ENCODE measurements around the gene EXD3. TPM values are rescaled to one million over a fixed set of nuclear protein-coding genes. Genes with fewer than 3 reads are reported as not detected.
A peak's percentile ranks its signal among the peaks of the same experiment; 100 is the strongest.

The EXD3 gene
- total and polyA plus RNA-seq, 2 of the 13 experiments (the other 11 are each of a cell fraction or from before 2014, with no cell fraction given) = 2.7 to 4.8 TPM

- TF ChIP-seq BORCS8-MEF2B (CRISPR knock-in tag; IDR thresholded peaks at IDR 0.05) (peak; percentile 95), KLF11 (CRISPR knock-in tag; IDR thresholded peaks at IDR 0.05) (peak; percentile 95), ZNF17 (CRISPR knock-in tag; IDR thresholded peaks at IDR 0.05) (no peak), RARA (CRISPR knock-in tag; IDR thresholded peaks at IDR 0.05) (no peak; the same call in 1 of the 2 replicates), ARID4A (CRISPR knock-in tag; IDR thresholded peaks at IDR 0.05; ENCODE audit: borderline replicate concordance) (peak; percentile 92), PATZ1 (CRISPR knock-in tag; IDR thresholded peaks at IDR 0.05) (peak; percentile 98; the same call in 1 of the 2 replicates), REPIN1 (CRISPR knock-in tag; IDR thresholded peaks at IDR 0.05; ENCODE audit: borderline replicate concordance, low read depth) (peak; percentile 88), ZNF761 (CRISPR knock-in tag; conservative IDR thresholded peaks at IDR 0.05) (peak; percentile 81; the same call in 1 of the 2 replicates), ZC3H4 (CRISPR knock-in tag; IDR thresholded peaks at IDR 0.05; ENCODE audit: borderline replicate concordance) (no peak; the same call in none of the 2 replicates), ZNF747 (CRISPR knock-in tag; IDR thresholded peaks at IDR 0.05; ENCODE audit: borderline replicate concordance) (no peak), ZNF652 (CRISPR knock-in tag; IDR thresholded peaks at IDR 0.05; ENCODE audit: borderline replicate concordance, low read depth) (no peak; the same call in 1 of the 2 replicates), ZNF746 (CRISPR knock-in tag; IDR thresholded peaks at IDR 0.05) (peak; percentile 78), ATF1 (CRISPR knock-in tag; IDR thresholded peaks at IDR 0.05) (no peak)
- TF ChIP-seq, protein P1, sequence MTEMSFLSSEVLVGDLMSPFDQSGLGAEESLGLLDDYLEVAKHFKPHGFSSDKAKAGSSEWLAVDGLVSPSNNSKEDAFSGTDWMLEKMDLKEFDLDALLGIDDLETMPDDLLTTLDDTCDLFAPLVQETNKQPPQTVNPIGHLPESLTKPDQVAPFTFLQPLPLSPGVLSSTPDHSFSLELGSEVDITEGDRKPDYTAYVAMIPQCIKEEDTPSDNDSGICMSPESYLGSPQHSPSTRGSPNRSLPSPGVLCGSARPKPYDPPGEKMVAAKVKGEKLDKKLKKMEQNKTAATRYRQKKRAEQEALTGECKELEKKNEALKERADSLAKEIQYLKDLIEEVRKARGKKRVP (CRISPR knock-in tag; IDR thresholded peaks at IDR 0.05) = no peak
- TF ChIP-seq, protein P2, sequence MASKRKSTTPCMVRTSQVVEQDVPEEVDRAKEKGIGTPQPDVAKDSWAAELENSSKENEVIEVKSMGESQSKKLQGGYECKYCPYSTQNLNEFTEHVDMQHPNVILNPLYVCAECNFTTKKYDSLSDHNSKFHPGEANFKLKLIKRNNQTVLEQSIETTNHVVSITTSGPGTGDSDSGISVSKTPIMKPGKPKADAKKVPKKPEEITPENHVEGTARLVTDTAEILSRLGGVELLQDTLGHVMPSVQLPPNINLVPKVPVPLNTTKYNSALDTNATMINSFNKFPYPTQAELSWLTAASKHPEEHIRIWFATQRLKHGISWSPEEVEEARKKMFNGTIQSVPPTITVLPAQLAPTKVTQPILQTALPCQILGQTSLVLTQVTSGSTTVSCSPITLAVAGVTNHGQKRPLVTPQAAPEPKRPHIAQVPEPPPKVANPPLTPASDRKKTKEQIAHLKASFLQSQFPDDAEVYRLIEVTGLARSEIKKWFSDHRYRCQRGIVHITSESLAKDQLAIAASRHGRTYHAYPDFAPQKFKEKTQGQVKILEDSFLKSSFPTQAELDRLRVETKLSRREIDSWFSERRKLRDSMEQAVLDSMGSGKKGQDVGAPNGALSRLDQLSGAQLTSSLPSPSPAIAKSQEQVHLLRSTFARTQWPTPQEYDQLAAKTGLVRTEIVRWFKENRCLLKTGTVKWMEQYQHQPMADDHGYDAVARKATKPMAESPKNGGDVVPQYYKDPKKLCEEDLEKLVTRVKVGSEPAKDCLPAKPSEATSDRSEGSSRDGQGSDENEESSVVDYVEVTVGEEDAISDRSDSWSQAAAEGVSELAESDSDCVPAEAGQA (IDR thresholded peaks at IDR 0.05; ENCODE audit: low read depth) = no peak; the same call in 1 of the 2 replicates
- TF ChIP-seq, protein P2 (CRISPR knock-in tag; IDR thresholded peaks at IDR 0.05; ENCODE audit: borderline replicate concordance) = no peak
Observed at GRCh38 chr9:137454597-137455358, 31.8 kb upstream of the EXD3 start (continued).
